ACC112 (cell line): Measurements from ENCODE around the gene ZNF552.
"Not testable (repeated sequence)": the region's sequence is repeated elsewhere in the genome, so short reads cannot be mapped to it uniquely, and the experiment has no call there.

Experiments used
- H2AFZ ChIP-seq: fragments of 200-600 bp; sonication (generic); one replicate; pipeline ENCODE4 v1.6.0; 2017; ENCODE audit warnings: antibody characterized with exemption, low read length; ENCODE audit not compliant: unreplicated experiment
- H3K27ac ChIP-seq: fragments of 200-600 bp; sonication (generic); 2 replicates; pipeline ENCODE4 v1.5.1; 2014; ENCODE audit warnings: low read depth, mild to moderate bottlenecking, antibody characterized with exemption, low read length, moderate library complexity
- H3K27me3 ChIP-seq: fragments of 200-600 bp; sonication (generic); 2 replicates; pipeline ENCODE4 v1.6.1; 2014; ENCODE audit warnings: mild to moderate bottlenecking, antibody characterized with exemption, low read length, moderate library complexity, mixed read lengths; ENCODE audit not compliant: insufficient read depth
- H3K36me3 ChIP-seq: fragments of 200-600 bp; sonication (generic); 2 replicates; pipeline ENCODE4 v1.6.1; 2016; ENCODE audit warnings: mild to moderate bottlenecking, antibody characterized with exemption, low read length, moderate library complexity, mixed read lengths; ENCODE audit not compliant: insufficient read depth
- H3K4me1 ChIP-seq: fragments of 200-600 bp; sonication (generic); one replicate; pipeline ENCODE4 v1.6.1; 2016; ENCODE audit warnings: low read length, mixed read lengths; ENCODE audit not compliant: insufficient read depth, unreplicated experiment, control insufficient read depth
- H3K4me3 ChIP-seq: fragments of 200-600 bp; sonication (generic); 2 replicates; pipeline ENCODE4 v1.5.1; 2014; ENCODE audit warnings: mild to moderate bottlenecking, low read depth, low read length
- H3K79me2 ChIP-seq: fragments of 200-600 bp; sonication (generic); one replicate; pipeline ENCODE4 v1.6.0; 2016; ENCODE audit warnings: low read length; ENCODE audit not compliant: control insufficient read depth, unreplicated experiment, insufficient read depth

Gene ZNF552

DNA sequence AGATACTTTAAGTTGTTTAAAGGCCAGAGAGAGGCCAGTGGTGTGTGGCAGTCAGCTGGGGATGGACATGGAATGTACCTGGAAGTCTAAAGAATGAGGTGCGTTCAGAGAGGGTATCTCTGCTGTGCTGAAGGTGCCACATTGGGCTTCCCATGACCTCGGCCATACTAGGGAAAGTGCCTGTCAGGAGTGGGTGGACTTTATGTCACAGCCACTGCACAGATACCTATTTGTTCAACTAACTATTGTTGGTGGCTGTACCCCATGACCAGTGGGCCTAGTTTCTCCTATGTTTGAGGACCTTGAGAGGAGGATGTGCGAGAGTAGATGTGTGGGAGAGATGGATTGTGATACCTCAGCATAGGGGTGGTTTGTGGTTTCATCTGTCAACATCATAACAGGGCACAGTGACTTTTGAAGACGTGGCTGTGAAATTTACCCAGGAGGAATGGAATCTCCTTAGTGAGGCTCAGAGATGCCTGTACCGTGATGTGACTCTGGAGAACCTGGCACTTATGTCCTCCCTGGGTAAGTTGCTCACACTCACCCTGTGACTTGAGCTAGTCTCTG lies 24.0 kb upstream of the ZNF552 start:
- H3K27me3 ChIP-seq, H2AFZ ChIP-seq, H3K27ac ChIP-seq, H3K36me3 ChIP-seq, H3K4me1 ChIP-seq, H3K4me3 ChIP-seq: not testable (repeated sequence)
- peaks cover 16% of the 10 kb centered on the region for H3K79me2 ChIP-seq

GRCh38 chr19:57836991-57837390 lies 22.3 kb upstream of the ZNF552 start:
- H3K27ac ChIP-seq, H3K4me3 ChIP-seq, H3K27me3 ChIP-seq, H3K36me3 ChIP-seq, H3K4me1 ChIP-seq, H2AFZ ChIP-seq: not testable (repeated sequence)
- H3K79me2 ChIP-seq: peaks cover 10% of the 10 kb centered on the region

GRCh38 chr19:57830071-57830602 lies 15.4 kb upstream of the ZNF552 start, which contains the start of gene ZNF587B:
Gene ZNF587B (plus strand): TSS chr19:57830299. CDS start chr19:57830529, 230 bp downstream.
- peaks cover 40% of the 10 kb centered on the region for H3K79me2 ChIP-seq
- no peak within 1 kb of the TSS for H2AFZ ChIP-seq
- H3K4me3 ChIP-seq: peak within 1 kb of the TSS; percentile 71

GRCh38 chr19:57829316-57829715 lies 14.6 kb upstream of the ZNF552 start:
- Histone ChIP-seq H3K27ac (no peak overlapping the region), H3K36me3 (no peaks in the 10 kb centered on the region), H3K79me2 (peaks cover 47% of the 10 kb centered on the region)

More at GRCh38 chr19:57830071-57830602, 15.4 kb upstream of the ZNF552 start, which contains the start of gene ZNF587B:
- no peak within 1 kb of the TSS for H3K27ac ChIP-seq
- H3K27me3 ChIP-seq: no peaks in the 10 kb centered on the region
- no peaks in the 10 kb centered on the region for H3K36me3 ChIP-seq
- H3K4me1 ChIP-seq: no peaks in the 10 kb centered on the region

GRCh38 chr19:57825511-57825910 lies 10.8 kb upstream of the ZNF552 start:
- Histone ChIP-seq H3K27ac (no peak overlapping the region), H2AFZ (no peak overlapping the region), H3K27me3 (no peaks in the 10 kb centered on the region), H3K79me2 (peaks cover 64% of the 10 kb centered on the region), H3K4me3 (no peak overlapping the region), H3K4me1 (peaks cover 5% of the 10 kb centered on the region), H3K36me3 (no peaks in the 10 kb centered on the region)

More at GRCh38 chr19:57829316-57829715, 14.6 kb upstream of the ZNF552 start:
- H2AFZ ChIP-seq: no peak overlapping the region
- no peak overlapping the region for H3K4me3 ChIP-seq
- H3K27me3 ChIP-seq: no peaks in the 10 kb centered on the region
- H3K4me1 ChIP-seq: no peaks in the 10 kb centered on the region

GRCh38 chr19:57823608-57824007 lies 8.9 kb upstream of the ZNF552 start:
- H2AFZ ChIP-seq, H3K4me1 ChIP-seq, H3K27me3 ChIP-seq, H3K4me3 ChIP-seq, H3K27ac ChIP-seq, H3K36me3 ChIP-seq: not testable (repeated sequence)
- peaks cover 65% of the 10 kb centered on the region for H3K79me2 ChIP-seq

DNA sequence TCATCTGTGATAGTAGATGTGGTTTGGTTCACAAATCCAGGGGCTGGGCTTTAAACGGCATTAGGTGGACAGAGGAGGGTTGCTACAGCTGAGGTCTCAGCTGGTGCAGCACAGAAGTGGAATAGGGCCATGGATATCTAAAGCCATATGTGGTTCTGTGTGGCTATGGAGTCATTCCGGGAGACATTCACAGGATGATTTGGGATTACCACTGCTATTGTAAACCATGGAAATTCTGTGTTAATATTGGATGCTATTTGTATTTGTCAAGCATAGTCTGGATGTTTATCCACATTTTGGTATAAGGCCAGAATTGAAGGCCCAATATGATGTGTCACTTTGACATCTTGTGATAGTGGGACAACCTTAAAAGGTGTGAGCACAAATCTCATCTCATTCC lies 8.4 kb upstream of the ZNF552 start:
- not testable (repeated sequence) for H3K27ac ChIP-seq, H3K36me3 ChIP-seq, H3K4me3 ChIP-seq, H3K27me3 ChIP-seq, H3K4me1 ChIP-seq, H2AFZ ChIP-seq
- peaks cover 67% of the 10 kb centered on the region for H3K79me2 ChIP-seq

GRCh38 chr19:57821501-57821900 lies 6.8 kb upstream of the ZNF552 start:
- H2AFZ ChIP-seq, H3K4me1 ChIP-seq, H3K4me3 ChIP-seq, H3K36me3 ChIP-seq, H3K27me3 ChIP-seq, H3K27ac ChIP-seq: not testable (repeated sequence)
- peaks cover 60% of the 10 kb centered on the region for H3K79me2 ChIP-seq

DNA sequence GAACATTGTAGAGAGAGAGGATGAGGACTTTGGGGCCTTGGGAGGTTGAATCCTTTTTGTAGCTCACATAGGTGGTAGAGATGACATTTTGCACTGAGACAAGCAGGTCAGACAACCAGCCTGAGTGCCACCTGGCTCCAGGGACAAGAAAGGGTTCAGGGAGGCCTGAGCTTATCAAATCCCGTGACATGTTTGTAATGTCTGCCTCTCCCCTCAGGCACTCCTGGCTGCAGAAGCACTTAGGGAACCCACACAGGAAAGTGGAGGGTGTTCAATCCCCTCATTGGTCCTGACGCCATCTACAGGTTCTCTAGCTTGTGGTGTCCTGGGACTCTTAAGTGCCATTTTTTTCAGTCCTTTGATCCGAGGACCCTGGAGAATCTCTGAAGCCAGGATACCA lies 6.4 kb upstream of the ZNF552 start:
- H3K36me3 ChIP-seq, H3K27me3 ChIP-seq, H2AFZ ChIP-seq, H3K4me1 ChIP-seq, H3K27ac ChIP-seq: not testable (repeated sequence)
- Histone ChIP-seq H3K79me2 (peaks cover 58% of the 10 kb centered on the region), H3K4me3 (peak overlapping the region; percentile 96)

DNA sequence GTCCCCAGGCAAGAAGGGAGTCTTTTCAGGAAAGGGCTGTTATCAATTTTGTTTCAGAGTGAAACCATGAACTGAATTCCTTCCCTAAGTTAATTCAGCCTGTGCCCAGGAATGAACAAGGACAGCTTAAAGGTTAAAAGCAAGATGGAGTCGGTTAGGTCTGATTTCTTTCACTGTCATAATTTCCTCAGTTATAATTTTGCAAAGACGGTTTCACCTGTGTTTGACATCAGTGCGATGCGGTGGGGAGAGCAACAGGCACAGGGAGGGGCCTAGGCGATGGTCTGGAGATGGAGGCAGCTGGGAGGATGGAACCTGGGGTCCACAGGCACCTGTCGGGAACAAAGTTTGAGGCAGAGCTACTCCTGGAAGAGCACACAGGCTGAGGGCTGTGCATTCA lies 5.9 kb upstream of the ZNF552 start:
- H3K36me3 ChIP-seq: no peaks in the 10 kb centered on the region
- H3K27ac ChIP-seq: no peak overlapping the region
- no peak overlapping the region for H2AFZ ChIP-seq
- peak overlapping the region; percentile 96 for H3K4me3 ChIP-seq
- peaks cover 5% of the 10 kb centered on the region for H3K4me1 ChIP-seq
- H3K79me2 ChIP-seq: peaks cover 53% of the 10 kb centered on the region
- no peaks in the 10 kb centered on the region for H3K27me3 ChIP-seq

DNA sequence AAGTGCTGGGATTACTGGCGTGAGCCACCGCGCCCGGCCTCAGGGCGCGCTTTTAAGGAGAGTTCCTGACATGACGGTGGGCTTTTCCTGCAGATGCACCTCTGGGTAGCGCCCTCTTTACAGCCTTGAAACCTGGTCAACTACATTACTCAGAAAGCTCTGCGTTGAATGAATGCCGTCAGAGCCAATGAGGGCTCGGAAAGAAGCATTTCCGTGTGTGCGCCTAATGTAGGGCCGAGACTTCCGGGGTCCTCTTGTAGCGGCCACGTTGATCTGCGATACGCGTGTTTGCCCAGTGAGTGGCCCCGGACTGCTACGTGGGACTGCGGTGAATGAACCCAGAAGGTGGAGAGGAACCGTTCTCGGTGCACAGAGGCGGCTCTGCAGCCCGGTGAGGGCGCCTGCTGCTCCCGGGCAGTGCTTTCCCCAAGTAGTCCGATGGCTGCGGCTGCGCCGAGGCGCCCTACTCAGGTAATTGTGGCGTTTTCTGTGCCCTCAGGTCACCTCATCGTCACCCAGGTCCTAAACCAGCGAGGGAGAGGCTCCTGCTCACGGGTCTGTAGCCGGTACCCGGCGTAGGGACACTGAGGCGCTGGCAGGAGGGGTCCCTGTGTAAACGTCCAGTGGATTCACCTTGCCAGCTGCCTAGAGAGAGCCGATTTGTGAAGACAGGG lies 4.9 kb upstream of the ZNF552 start:
- H3K36me3 ChIP-seq: no peaks in the 10 kb centered on the region
- peaks cover 5% of the 10 kb centered on the region for H3K4me1 ChIP-seq
- peaks cover 45% of the 10 kb centered on the region for H3K79me2 ChIP-seq
- peak overlapping the region; percentile 71 for H2AFZ ChIP-seq
- no peaks in the 10 kb centered on the region for H3K27me3 ChIP-seq
- H3K27ac ChIP-seq: peak overlapping the region; percentile 37; the same call in 1 of the 2 replicates
- peak overlapping the region; percentile 96 for H3K4me3 ChIP-seq
